ENCODE measurements around the gene WTAP. TPM values are rescaled to one million over a fixed set of nuclear protein-coding genes. Genes with fewer than 3 reads are reported as not detected.

Gene WTAP
- total RNA-seq, 2 donors from 2014 or later, result 73.7 to 84.1 TPM

DNA sequence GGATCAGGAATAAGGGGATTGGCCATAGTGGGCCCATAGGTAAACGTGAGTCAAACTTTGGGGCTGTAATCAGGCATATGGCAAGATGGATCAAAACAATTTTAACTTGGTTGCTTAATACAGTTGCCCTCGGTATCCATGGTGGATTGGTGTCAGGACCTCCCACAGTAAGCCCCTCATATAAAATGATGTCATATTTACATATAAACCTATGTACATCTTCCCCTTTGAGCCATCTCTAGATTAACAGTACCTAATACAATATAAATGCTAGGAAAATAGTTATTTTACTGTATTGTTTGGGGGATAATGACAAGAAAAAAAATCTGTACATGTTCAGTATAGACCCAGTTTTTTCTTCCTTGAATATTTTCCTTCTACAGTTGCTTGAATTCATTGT, 27.1 kb downstream of the WTAP start:
- TF ChIP-seq, protein P1, sequence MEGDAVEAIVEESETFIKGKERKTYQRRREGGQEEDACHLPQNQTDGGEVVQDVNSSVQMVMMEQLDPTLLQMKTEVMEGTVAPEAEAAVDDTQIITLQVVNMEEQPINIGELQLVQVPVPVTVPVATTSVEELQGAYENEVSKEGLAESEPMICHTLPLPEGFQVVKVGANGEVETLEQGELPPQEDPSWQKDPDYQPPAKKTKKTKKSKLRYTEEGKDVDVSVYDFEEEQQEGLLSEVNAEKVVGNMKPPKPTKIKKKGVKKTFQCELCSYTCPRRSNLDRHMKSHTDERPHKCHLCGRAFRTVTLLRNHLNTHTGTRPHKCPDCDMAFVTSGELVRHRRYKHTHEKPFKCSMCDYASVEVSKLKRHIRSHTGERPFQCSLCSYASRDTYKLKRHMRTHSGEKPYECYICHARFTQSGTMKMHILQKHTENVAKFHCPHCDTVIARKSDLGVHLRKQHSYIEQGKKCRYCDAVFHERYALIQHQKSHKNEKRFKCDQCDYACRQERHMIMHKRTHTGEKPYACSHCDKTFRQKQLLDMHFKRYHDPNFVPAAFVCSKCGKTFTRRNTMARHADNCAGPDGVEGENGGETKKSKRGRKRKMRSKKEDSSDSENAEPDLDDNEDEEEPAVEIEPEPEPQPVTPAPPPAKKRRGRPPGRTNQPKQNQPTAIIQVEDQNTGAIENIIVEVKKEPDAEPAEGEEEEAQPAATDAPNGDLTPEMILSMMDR (IDR thresholded peaks at IDR 0.05), result no peak
- H3K27ac ChIP-seq, result no peak overlapping the region
- no peaks in the 10 kb centered on the region for H3K27me3 ChIP-seq
- no peaks in the 10 kb centered on the region for H3K9me3 ChIP-seq
- DNase-seq, result no peak
- H3K36me3 ChIP-seq, result peaks cover 5% of the 10 kb centered on the region
- no peak overlapping the region for H3K9ac ChIP-seq (ENCODE audit: low read depth in 2 of 2, low read length in 2 of 2)
- no peak overlapping the region for H3K4me3 ChIP-seq
- H3K4me1 ChIP-seq, result no peaks in the 10 kb centered on the region
- intact Hi-C loops (cut with DNase I), result no loop called here

DNA sequence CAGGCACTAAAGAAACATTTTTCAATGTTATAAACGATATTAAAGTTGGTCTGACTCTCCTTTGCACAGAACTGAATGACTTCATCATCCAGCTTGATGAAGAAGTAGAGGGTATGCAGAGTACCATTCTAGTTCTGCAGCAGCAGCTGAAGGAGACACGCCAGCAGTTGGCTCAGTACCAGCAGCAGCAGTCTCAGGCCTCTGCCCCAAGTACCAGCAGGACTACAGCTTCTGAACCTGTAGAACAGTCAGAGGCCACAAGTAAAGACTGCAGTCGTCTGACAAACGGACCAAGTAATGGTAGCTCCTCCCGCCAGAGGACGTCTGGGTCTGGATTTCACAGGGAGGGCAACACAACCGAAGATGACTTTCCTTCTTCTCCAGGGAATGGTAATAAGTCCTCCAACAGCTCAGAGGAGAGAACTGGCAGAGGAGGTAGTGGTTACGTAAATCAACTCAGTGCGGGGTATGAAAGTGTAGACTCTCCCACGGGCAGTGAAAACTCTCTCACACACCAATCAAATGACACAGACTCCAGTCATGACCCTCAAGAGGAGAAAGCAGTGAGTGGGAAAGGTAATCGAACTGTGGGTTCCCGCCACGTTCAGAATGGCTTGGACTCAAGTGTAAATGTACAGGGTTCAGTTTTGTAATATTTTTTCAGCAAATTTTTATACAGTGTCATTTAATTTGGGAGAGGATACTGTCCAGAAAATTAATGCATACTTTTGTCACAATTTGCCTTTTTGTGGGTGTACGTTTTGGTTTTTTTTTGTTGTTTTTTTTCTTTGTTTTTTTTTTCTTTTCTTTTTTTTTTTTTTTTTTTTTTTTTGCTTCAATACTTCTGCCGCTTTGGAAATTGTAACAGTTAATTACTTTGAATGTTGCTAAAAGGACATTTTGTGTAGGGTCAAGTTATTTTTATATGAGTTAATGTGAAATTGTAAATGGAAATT, 27.9 kb downstream of the WTAP start:
- TF ChIP-seq, protein P1 (IDR thresholded peaks at IDR 0.05), result no peak
- DNase-seq, result no peak
- H3K27ac ChIP-seq, result no peak overlapping the region
- intact Hi-C loops (cut with DNase I), result no loop called here
- H3K9me3 ChIP-seq, result no peaks in the 10 kb centered on the region
- H3K36me3 ChIP-seq, result peaks cover 5% of the 10 kb centered on the region
- H3K4me1 ChIP-seq, result no peaks in the 10 kb centered on the region
- H3K27me3 ChIP-seq, result no peaks in the 10 kb centered on the region
- no peak overlapping the region for H3K4me3 ChIP-seq
- no peak overlapping the region for H3K9ac ChIP-seq (ENCODE audit: low read depth in 2 of 2, low read length in 2 of 2)

DNA sequence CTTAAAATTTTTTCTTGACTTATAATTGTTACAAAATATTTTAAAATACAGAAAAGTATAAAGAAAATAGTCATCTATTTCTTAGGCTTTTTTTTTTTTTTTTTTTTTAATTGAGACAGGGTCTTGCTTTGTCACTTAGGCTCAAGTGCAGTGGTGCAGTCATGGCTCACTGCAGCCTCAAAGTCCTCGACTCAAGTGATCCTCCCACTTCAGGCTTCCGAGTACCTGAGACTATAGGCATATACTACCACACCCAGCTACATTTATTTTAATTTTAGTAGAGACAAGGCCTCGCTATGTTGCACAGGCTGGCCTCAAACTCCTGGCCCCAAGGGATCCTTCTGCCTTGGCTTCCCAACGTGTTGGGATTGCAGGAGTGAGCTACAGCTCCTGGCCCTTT, 29.2 kb downstream of the WTAP start:
- H3K9ac ChIP-seq (ENCODE audit: low read depth in 2 of 2, low read length in 2 of 2), result no peak overlapping the region
- no peak overlapping the region for H3K4me3 ChIP-seq
- intact Hi-C loops (cut with DNase I), result no loop called here
- H3K9me3 ChIP-seq, result no peaks in the 10 kb centered on the region
- DNase-seq, result no peak
- peaks cover 5% of the 10 kb centered on the region for H3K36me3 ChIP-seq
- H3K27ac ChIP-seq, result no peak overlapping the region
- TF ChIP-seq, protein P1 (IDR thresholded peaks at IDR 0.05), result no peak
- H3K27me3 ChIP-seq, result no peaks in the 10 kb centered on the region
- no peaks in the 10 kb centered on the region for H3K4me1 ChIP-seq

DNA sequence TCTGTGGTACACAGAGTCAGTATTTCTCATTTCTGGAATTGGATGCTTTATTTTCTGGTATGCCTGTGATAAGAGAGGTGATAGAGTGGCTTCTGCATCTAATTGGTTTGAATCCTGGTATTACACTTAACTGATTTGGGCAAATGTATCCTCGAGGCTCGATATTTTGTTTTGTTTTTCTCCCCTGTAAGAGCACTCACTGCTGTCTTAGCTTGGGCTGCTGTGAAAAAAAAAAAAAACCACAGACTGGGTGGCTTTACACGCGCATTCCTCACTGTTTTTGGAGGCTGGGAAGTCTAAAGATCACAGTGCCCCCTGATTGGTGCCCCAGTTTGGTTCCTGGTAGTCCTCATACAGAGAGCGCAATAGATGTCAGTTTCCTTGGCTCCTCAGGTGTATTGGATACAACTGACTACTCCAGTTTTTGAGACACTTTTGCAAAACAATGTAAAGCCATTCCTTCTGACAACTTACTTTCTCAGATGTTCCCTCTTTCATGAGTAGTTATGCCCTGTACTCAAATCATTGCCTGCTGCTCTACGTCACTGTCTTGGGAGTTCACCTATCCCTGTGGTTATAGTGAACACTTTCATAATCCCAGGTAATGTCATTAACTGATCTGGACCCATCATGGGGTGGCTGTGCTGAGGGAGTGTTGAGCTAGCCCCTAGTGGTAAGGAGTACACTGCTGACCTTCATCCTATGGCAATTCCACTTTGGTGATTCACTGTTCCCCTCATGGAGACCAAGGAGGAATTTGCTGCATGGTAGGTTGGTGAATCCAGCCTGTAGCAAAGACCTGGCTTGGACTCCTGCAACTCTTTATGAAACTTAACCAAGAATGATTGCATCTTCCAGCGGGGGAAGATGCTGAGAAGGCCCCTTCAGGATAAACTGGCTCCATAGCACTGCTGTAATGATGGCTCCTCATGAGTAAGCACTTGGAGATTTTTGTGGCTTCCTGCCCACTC, 31.0 kb downstream of the WTAP start:
- TF ChIP-seq, protein P1 (IDR thresholded peaks at IDR 0.05), result no peak
- intact Hi-C loops (cut with DNase I), result no loop called here
- Histone ChIP-seq H3K4me1 (peaks cover 3% of the 10 kb centered on the region), H3K9ac (ENCODE audit: low read depth in 2 of 2, low read length in 2 of 2) (no peak overlapping the region), H3K27me3 (no peaks in the 10 kb centered on the region), H3K27ac (no peak overlapping the region), H3K4me3 (no peak overlapping the region), H3K9me3 (no peaks in the 10 kb centered on the region), H3K36me3 (peaks cover 5% of the 10 kb centered on the region)
- no peak for DNase-seq

DNA sequence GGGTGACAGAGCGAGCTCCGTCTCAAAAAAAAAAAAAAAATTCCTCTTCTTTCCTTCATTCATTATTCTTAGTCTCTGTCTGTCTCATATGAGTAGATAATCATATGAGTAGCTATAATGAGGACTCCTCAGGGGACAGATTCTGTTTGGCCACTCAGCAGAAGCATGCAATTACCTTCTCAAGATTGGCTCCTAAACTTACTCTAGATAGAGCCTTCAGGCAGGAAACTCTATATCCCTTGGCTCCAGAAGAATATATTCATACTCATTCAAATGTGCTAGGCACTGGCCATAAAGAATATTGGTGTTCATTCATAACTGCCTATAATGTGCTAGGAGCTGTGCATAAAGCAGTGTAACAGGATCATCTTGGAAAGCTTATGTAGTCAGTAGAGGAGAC, 32.3 kb downstream of the WTAP start:
- H3K27ac ChIP-seq, result no peak overlapping the region
- intact Hi-C loops (cut with DNase I), result no loop called here

More for the DNA sequence above, 32.3 kb downstream of the WTAP start:
- H3K4me1 ChIP-seq, result peaks cover 3% of the 10 kb centered on the region
- no peak for DNase-seq
- TF ChIP-seq, protein P1 (IDR thresholded peaks at IDR 0.05), result no peak
- no peak overlapping the region for H3K9ac ChIP-seq (ENCODE audit: low read depth in 2 of 2, low read length in 2 of 2)
- no peaks in the 10 kb centered on the region for H3K9me3 ChIP-seq
- H3K27me3 ChIP-seq, result no peaks in the 10 kb centered on the region
- H3K4me3 ChIP-seq, result no peak overlapping the region
- H3K36me3 ChIP-seq, result no peaks in the 10 kb centered on the region
